OCI-LY7 (cell line): Measurements from ENCODE around the gene IL10RB. TPM values are rescaled to one million over a fixed set of nuclear protein-coding genes. Genes with fewer than 3 reads are reported as not detected.

Source experiments
- BruUV-seq: library from RNA; stranded (reverse); fragments of 400-500 nt; replicated peaks from 2 replicates; lab custom pipeline; 2021; lab: Mats Ljungman, UMichigan
- CTCF ChIA-PET: fragments of 300-600 bp; sonication (Branson Sonifier 250); formaldehyde crosslinking; loops from one replicate; lab custom pipeline; 2022; ENCODE audit warnings: antibody characterized with exemption; ENCODE audit not compliant: unreplicated experiment; lab: Charles Lee
- POLR2A ChIA-PET: fragments of 300-600 bp; sonication (Branson Sonifier 250); formaldehyde crosslinking; loops from one replicate; lab custom pipeline; 2022; ENCODE audit warnings: antibody characterized with exemption; lab: Charles Lee
- DNase-seq: peaks from one replicate; pipeline ENCODE4 v3.0.0-alpha.2; 2015; ENCODE audit warnings: low spot score
- H2AFZ ChIP-seq: fragments of 200-600 bp; sonication (generic), shearing (Covaris generic); 2 replicates; pipeline ENCODE4 v1.6.1; 2014; ENCODE audit warnings: mild to moderate bottlenecking, antibody characterized with exemption, low read length, moderate library complexity
- H3K27ac ChIP-seq: fragments of 200-600 bp; sonication (generic); 2 replicates; pipeline ENCODE4 v1.5.1; 2014; ENCODE audit warnings: mixed run types, low read depth, mild to moderate bottlenecking, moderate library complexity, low read length, inconsistent platforms; ENCODE audit not compliant: poor library complexity, severe bottlenecking
- H3K36me3 ChIP-seq: fragments of 200-600 bp; sonication (generic); 2 replicates; pipeline ENCODE4 v1.6.1; 2014; ENCODE audit warnings: mild to moderate bottlenecking, antibody characterized with exemption, low read length, moderate library complexity, mixed read lengths; ENCODE audit not compliant: insufficient read depth
- H3K4me1 ChIP-seq: fragments of 200-600 bp; sonication (generic); 2 replicates; pipeline ENCODE4 v1.5.1; 2014; ENCODE audit warnings: mild to moderate bottlenecking, low read length; ENCODE audit not compliant: insufficient read depth, poor library complexity, severe bottlenecking
- H3K4me2 ChIP-seq: fragments of 200-600 bp; sonication (generic); 2 replicates; pipeline ENCODE4 v1.6.1; 2014; ENCODE audit warnings: mild to moderate bottlenecking, low read length
- H3K4me3 ChIP-seq: fragments of 200-600 bp; sonication (generic); 2 replicates; pipeline ENCODE4 v1.5.1; 2014; ENCODE audit warnings: mild to moderate bottlenecking, low read depth, low read length; ENCODE audit not compliant: poor library complexity, severe bottlenecking
- H3K79me2 ChIP-seq: fragments of 200-600 bp; sonication (generic); 2 replicates; pipeline ENCODE4 v1.6.1; 2016; ENCODE audit warnings: low read depth, mild to moderate bottlenecking, low read length, moderate library complexity, mixed read lengths; ENCODE audit not compliant: insufficient read depth
- H3K9me2 ChIP-seq: fragments of 200-600 bp; sonication (generic); 2 replicates; pipeline ENCODE4 v1.6.1; 2016; ENCODE audit warnings: mild to moderate bottlenecking, low read length, mixed read lengths; ENCODE audit not compliant: insufficient read depth
- H3K9me3 ChIP-seq: fragments of 200-600 bp; sonication (generic); 2 replicates; pipeline ENCODE4 v1.6.1; 2014; ENCODE audit warnings: mild to moderate bottlenecking, mixed run types, low read length, mixed read lengths
- H4K20me1 ChIP-seq: fragments of 200-600 bp; sonication (generic); 2 replicates; pipeline ENCODE4 v1.6.1; 2014; ENCODE audit warnings: mild to moderate bottlenecking, antibody characterized with exemption, low read length, moderate library complexity, mixed read lengths; ENCODE audit not compliant: insufficient read depth
- CTCF ChIP-seq: fragments of 200-600 bp; sonication (generic); conservative IDR thresholded peaks from 2 replicates; pipeline ENCODE4 v1.5.1; 2014; ENCODE audit warnings: mild to moderate bottlenecking, antibody characterized with exemption, low read length, moderate library complexity, mixed read lengths
- EZH2phosphoT487 ChIP-seq: fragments of 200-600 bp; sonication (generic); IDR thresholded peaks from 2 replicates; pipeline ENCODE4 v1.6.1; 2018; ENCODE audit warnings: low read depth, borderline replicate concordance, mild to moderate bottlenecking, mixed run types, antibody characterized with exemption, low read length, moderate library complexity, mixed read lengths
- intact Hi-C: fragments of 100-400 bp; cut with micrococcal nuclease; formaldehyde crosslinking; loops from one replicate; pipeline ENCODE4 v1.10.0; 2022; ENCODE audit not compliant: unreplicated experiment
- total RNA-seq, 2 experiments: library from RNA; depleted of rRNA in 1 of 2; stranded (reverse); fragments of >200 nt in 1 of 2; shearing (Covaris generic) in 1 of 2; gene quantifications; 2 replicates each; pipeline ENCODE4 v1.2.3, GENCODE V29; 2014 to 2022

Gene IL10RB
- total RNA-seq, 2 experiments from 2014 or later, result 48.0 to 48.3 TPM

- Histone ChIP-seq H3K4me3 (no peak overlapping the region), H3K79me2 (no peaks in the 10 kb centered on the region), H3K27ac (peak overlapping the region; percentile 99), H3K4me2 (0 out of 2 replicates have a peak overlapping the region, but pooled peaks have one; percentile 15), H4K20me1 (no peaks in the 10 kb centered on the region), H2AFZ (peak overlapping the region; percentile 65), H3K9me3 (peaks cover 58% of the 10 kb centered on the region), H3K4me1 (peaks cover 89% of the 10 kb centered on the region), H3K36me3 (peaks cover 45% of the 10 kb centered on the region), H3K9me2 (no peaks in the 10 kb centered on the region)
- no TSS peak for BruUV-seq
- ChIA-PET POLR2A (interaction anchor here (0.7 to 9.5 kb wide), 6 partner anchors 13 to 98 kb away, joined by 3 to 121 read pairs (median 8); partner anchors contain the start of gene IFNAR1), CTCF (interaction anchor here (1.0 kb wide), 1 partner anchor 49 kb away, joined by 4 read pairs; no protein-coding TSS in a partner anchor)
- no peak for TF ChIP-seq CTCF
- no peak for TF ChIP-seq EZH2phosphoT487
- DNase-seq, result no peak
- intact Hi-C loops, result loop anchor here (2.0 kb wide), 1 partner anchor 15 kb away; no protein-coding TSS in a partner anchor
These were observed 46.0 kb downstream of the IL10RB start for GRCh38 chr21:33312121-33312520.

GRCh38 chr21:33313183-33313582 lies 47.0 kb downstream of the IL10RB start:
- H3K79me2 ChIP-seq, result no peaks in the 10 kb centered on the region
- no TSS peak for BruUV-seq

More at GRCh38 chr21:33313183-33313582, 47.0 kb downstream of the IL10RB start:
- peaks cover 58% of the 10 kb centered on the region for H3K9me3 ChIP-seq
- peak overlapping the region; percentile 11 for H3K4me2 ChIP-seq
- H2AFZ ChIP-seq, result no peak overlapping the region; the same call in 1 of the 2 replicates
- H3K4me1 ChIP-seq, result peaks cover 78% of the 10 kb centered on the region
- peak overlapping the region; percentile 99 for H3K27ac ChIP-seq
- TF ChIP-seq CTCF, result no peak
- no peak for TF ChIP-seq EZH2phosphoT487
- intact Hi-C loops, result loop anchor here (2.0 kb wide), 1 partner anchor 16 kb away; no protein-coding TSS in a partner anchor
- H4K20me1 ChIP-seq, result no peaks in the 10 kb centered on the region
- POLR2A ChIA-PET, result interaction anchor here (0.6 to 9.5 kb wide), 7 partner anchors 12 to 108 kb away, joined by 3 to 121 read pairs (median 6); partner anchors contain the start of gene IFNAR1
- no peaks in the 10 kb centered on the region for H3K9me2 ChIP-seq
- H3K4me3 ChIP-seq, result no peak overlapping the region
- CTCF ChIA-PET, result interaction anchor here (0.8 to 1.0 kb wide), 3 partner anchors 16 to 96 kb away, joined by 3 to 4 read pairs (median 3); no protein-coding TSS in a partner anchor
- peaks cover 45% of the 10 kb centered on the region for H3K36me3 ChIP-seq
- DNase-seq, result peak; percentile 79
